Stomach (tissue), 9 donors: Measurements from ENCODE around the gene ARL5C. TPM values are rescaled to one million over a fixed set of nuclear protein-coding genes. Genes with fewer than 3 reads are reported as not detected.
A peak's percentile ranks its signal among the peaks of the same experiment; 100 is the strongest.
"Not testable (repeated sequence)": the region's sequence is repeated elsewhere in the genome, so short reads cannot be mapped to it uniquely, and the experiment has no call there.

Experiments
- DNase-seq, 2 donors: peaks; one replicate each; pipeline versions ENCODE4 v3.0.0 to v3.0.0-alpha.2; 2013 to 2019
- H3K27ac ChIP-seq, 5 donors: fragments of 200-600 bp in 4 of 5; sonication (generic) in 4 of 5; one replicate each; pipeline ENCODE4 v1.5.1; 2013 to 2019; ENCODE audit warnings: mild to moderate bottlenecking in 1 of 5, moderate library complexity in 1 of 5
- H3K27me3 ChIP-seq, 3 donors: fragments of 200-600 bp; sonication (generic); one replicate each; pipeline ENCODE4 v1.5.1; 2017 to 2019; ENCODE audit warnings: mixed run types in 1 of 3
- H3K36me3 ChIP-seq, 4 donors: fragments of 200-600 bp; sonication (generic); 1 replicate in 3 of 4; 2 replicates in 1 of 4; pipeline ENCODE4 v1.5.1; 2016 to 2019
- H3K4me1 ChIP-seq, 4 donors: fragments of 200-600 bp; sonication (generic); one replicate each; pipeline ENCODE4 v1.5.1; 2016 to 2019
- H3K4me3 ChIP-seq, 4 donors: fragments of 200-600 bp; sonication (generic) in 3 of 4; one replicate each; pipeline ENCODE4 v1.5.1; 2016 to 2019; ENCODE audit warnings: mild to moderate bottlenecking in 1 of 4
- H3K9me3 ChIP-seq, 4 donors: fragments of 200-600 bp; sonication (generic); one replicate each; pipeline ENCODE4 v1.5.1; 2016 to 2019
- EP300 ChIP-seq: sonication (generic); formaldehyde crosslinking; IDR thresholded peaks from one replicate; pipeline ENCODE4 v1.6.1; 2017; ENCODE audit warnings: antibody characterized with exemption
- POLR2A ChIP-seq, 4 donors: fragments of 450-650 bp; IDR thresholded peaks; one replicate each; pipeline ENCODE4 v1.6.1; 2016; ENCODE audit warnings: antibody characterized with exemption in 4 of 4, control low read depth in 2 of 4, mild to moderate bottlenecking in 1 of 4, moderate library complexity in 1 of 4
- POLR2AphosphoS5 ChIP-seq, 3 donors: sonication (generic); formaldehyde crosslinking; IDR thresholded peaks; one replicate each; pipeline ENCODE4 v1.6.1; 2016; ENCODE audit warnings: antibody characterized with exemption in 3 of 3
- WGBS, 5 donors: extraction: QIAGEN DNeasy Blood & Tissue Kit in 3 of 5; methylation state at CpG; one replicate each; pipeline versions ENCODE4 v1.1.5 to v1.1.7; 2013 to 2018; 5-methylcytosine and 5-hydroxymethylcytosine counted together
- intact Hi-C: fragments of 100-400 bp; cut with DNase I; formaldehyde crosslinking; loops from one replicate; pipeline ENCODE4 v1.15.1; 2023; ENCODE audit warnings: low total_unique reads
- polyA plus RNA-seq, 3 donors: library from polyadenylated mRNA; stranded (reverse); fragments of 200-250 nt; gene quantifications; one replicate each; pipeline ENCODE4 v1.2.3, GENCODE V29; 2013
- total RNA-seq, 5 donors: library from RNA; depleted of rRNA; stranded (reverse); fragments of >200 nt; gene quantifications; one replicate each; pipeline versions ENCODE4 v1.1.0 to v1.2.3, GENCODE V29; 2014 to 2016
- TF ChIP-seq, protein P1 (sequence below), 7 experiments: fragments of 450-650 bp in 4 of 7; fragments of 200-600 bp in 3 of 7; sonication (generic) in 3 of 7; IDR thresholded peaks; one replicate each; pipeline ENCODE4 v1.5.1; 2016 to 2019; ENCODE audit warnings: antibody characterized with exemption in 7 of 7, control low read depth in 2 of 7, mild to moderate bottlenecking in 1 of 7
- donor health status: healthy with polysubstance abuse.
- donor health status: Bipolar disorder and iron deficiency.
- donor health status: healthy.

The ARL5C gene
- total and polyA plus RNA-seq, 8 donors, result not detected

DNA sequence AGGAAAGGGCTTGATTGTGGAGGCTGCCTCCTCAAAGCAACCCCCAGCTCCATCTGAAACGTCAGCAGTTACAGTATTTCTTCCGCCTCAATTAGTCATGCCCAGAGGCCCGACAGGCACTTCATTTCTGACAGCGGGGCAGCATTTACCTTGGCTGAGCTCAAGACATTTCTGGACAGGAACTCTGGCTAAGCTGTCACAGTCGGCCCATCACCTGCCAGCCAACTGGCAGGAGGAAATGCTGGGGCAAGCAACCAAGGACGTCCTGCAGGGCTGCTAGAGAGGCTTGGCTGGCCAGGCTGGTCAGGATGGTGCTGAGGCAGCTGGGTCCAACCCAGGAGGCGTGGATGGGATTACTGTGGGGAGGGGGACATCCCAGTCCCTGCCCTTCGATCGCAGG, 42.3 kb downstream of the ARL5C start:
- no peak overlapping the region for H3K27ac ChIP-seq
- H3K9me3 ChIP-seq, result no peaks in the 10 kb centered on the region
- no peaks in the 10 kb centered on the region for H3K27me3 ChIP-seq
- no peak overlapping the region for H3K4me3 ChIP-seq
- H3K36me3 ChIP-seq, result no peaks in the 10 kb centered on the region
- TF ChIP-seq POLR2A (IDR thresholded peaks at IDR 0.05) (no peak), EP300 (no peak), POLR2AphosphoS5 (IDR thresholded peaks at IDR 0.05) (no peak)
- TF ChIP-seq, protein P1, sequence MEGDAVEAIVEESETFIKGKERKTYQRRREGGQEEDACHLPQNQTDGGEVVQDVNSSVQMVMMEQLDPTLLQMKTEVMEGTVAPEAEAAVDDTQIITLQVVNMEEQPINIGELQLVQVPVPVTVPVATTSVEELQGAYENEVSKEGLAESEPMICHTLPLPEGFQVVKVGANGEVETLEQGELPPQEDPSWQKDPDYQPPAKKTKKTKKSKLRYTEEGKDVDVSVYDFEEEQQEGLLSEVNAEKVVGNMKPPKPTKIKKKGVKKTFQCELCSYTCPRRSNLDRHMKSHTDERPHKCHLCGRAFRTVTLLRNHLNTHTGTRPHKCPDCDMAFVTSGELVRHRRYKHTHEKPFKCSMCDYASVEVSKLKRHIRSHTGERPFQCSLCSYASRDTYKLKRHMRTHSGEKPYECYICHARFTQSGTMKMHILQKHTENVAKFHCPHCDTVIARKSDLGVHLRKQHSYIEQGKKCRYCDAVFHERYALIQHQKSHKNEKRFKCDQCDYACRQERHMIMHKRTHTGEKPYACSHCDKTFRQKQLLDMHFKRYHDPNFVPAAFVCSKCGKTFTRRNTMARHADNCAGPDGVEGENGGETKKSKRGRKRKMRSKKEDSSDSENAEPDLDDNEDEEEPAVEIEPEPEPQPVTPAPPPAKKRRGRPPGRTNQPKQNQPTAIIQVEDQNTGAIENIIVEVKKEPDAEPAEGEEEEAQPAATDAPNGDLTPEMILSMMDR (IDR thresholded peaks at IDR 0.05), result no peak
- DNase-seq, result no peak
- H3K4me1 ChIP-seq, result no peaks in the 10 kb centered on the region
- intact Hi-C loops, result no loop called here
- WGBS, 5 donors, result 77 to 83% (median 79%) methylated on average over 8 to 9 of the region's 9 CpGs

DNA sequence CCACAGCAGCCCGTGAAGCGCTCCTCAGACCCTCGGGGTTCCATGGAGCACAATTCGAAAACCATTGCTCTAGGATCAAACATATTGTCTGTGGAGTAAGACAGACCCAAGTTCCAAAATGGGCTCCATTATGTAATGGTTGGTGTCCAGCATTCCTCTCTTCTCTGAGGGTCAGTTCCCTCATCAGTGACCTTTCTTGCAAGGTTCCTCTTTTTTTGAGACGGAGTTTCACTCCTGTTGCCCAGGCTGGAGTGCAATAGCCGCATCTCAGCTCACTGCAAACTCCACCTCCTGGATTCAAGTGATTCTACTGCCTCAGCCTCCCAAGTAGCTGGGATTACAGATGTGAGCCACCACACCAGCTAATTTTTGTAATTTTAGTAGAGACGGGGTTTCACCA, 43.0 kb downstream of the ARL5C start:
- Histone ChIP-seq H3K36me3 (no peaks in the 10 kb centered on the region), H3K9me3 (no peaks in the 10 kb centered on the region), H3K27ac (no peak overlapping the region), H3K27me3 (no peaks in the 10 kb centered on the region), H3K4me1 (no peaks in the 10 kb centered on the region), H3K4me3 (no peak overlapping the region)
- WGBS, 5 donors, result 80 to 94% (median 89%) methylated on average over 7 of the region's 7 CpGs
- DNase-seq, result no peak
- TF ChIP-seq POLR2AphosphoS5 (IDR thresholded peaks at IDR 0.05), result no peak
- intact Hi-C loops, result no loop called here

DNA sequence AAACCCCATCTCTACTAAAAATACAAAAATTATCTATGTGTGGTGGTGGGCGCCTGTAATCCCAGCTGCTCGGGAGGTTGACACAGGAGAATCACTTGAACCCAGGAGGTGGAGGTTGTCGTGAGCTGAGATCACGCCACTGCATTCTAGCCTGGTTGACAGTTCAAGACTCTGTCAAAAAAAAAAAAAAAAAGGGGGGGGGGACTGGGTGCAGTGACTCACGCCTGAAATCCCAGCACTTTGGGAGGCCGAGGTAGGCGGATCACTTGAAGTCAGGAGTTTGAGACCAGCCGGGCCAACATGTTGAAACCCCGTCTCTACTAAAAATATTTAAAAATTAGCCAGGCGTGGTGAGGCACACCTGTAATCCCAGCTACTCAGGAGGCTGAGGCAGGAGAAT, 44.0 kb downstream of the ARL5C start:
- H3K4me1 ChIP-seq, H3K27me3 ChIP-seq, H3K27ac ChIP-seq, H3K9me3 ChIP-seq, DNase-seq, intact Hi-C loops, H3K36me3 ChIP-seq, H3K4me3 ChIP-seq: not testable (repeated sequence)
- WGBS, 5 donors, result 87 to 95% (median 91%) methylated on average over 9 to 10 of the region's 10 CpGs

DNA sequence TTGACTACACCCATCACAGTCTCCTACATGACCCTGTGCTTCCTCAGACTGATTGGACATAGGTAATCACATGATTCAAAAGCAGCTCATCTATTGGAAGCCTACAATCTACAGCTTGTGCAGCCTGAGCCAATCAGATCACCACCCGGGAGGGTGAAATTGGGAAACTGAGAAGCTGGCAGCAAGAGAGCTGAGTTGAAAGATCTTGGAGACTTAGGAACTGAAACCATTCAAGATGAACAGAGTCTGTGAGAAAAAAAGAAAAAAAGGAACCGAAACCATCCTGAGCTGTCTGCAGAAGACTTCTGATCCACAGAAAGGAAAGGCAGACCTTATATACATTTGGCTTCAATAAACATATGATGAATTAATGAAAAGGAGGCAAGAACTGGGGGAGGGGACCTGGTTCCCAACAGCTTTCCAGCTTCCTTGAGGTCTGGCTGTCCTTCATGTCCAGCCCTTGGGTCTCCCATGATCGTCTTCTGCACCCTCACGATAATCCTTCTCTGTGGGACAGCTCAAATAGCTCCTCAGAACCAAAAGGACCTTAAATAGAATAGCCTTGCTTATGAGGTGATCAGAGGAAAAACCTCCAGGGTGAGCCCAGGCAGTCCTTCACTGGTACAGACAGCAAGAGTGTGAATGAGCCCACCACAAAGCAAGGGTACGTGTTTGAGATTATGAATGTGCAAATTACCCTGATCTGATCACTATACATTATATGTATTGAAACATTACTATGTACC, 47.1 kb downstream of the ARL5C start:
- intact Hi-C loops, result no loop called here
- DNase-seq, result no peak
- H3K9me3 ChIP-seq, result no peaks in the 10 kb centered on the region
- no peaks in the 10 kb centered on the region for H3K27me3 ChIP-seq
- no peak overlapping the region for H3K27ac ChIP-seq
- 85 to 91% (median 88%) methylated on average over 5 of the region's 5 CpGs for WGBS, 5 donors
- TF ChIP-seq EP300 (no peak), POLR2A (IDR thresholded peaks at IDR 0.05) (no peak), POLR2AphosphoS5 (IDR thresholded peaks at IDR 0.05) (no peak)
- TF ChIP-seq, protein P1 (IDR thresholded peaks at IDR 0.05), result no peak
- H3K36me3 ChIP-seq, result no peaks in the 10 kb centered on the region
- peaks cover 0 to 10% (median 3%) of the 10 kb centered on the region in 4 donors for H3K4me1 ChIP-seq
- no peak overlapping the region for H3K4me3 ChIP-seq

DNA sequence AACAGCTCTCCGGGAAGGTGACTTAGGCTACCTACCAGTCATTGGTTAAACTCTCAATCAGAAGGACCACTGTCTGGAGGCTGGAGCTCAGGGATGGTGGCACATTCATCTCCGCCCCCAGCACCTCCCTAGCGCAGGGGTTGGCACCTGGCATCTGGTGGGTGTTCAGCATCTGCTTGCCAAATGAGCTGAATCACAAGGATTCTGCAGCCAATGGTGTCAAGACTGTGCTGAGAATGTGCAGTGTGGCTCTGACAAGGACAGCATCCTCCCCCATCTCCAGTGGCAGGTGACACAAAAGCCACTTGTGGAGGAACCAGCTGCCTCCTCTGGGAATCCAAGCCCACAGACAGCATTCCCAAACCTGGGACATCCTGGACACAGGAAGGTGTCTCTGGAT, 49.7 kb downstream of the ARL5C start:
- Histone ChIP-seq H3K27ac (no peak overlapping the region), H3K9me3 (no peaks in the 10 kb centered on the region), H3K4me3 (no peak overlapping the region), H3K27me3 (no peaks in the 10 kb centered on the region), H3K36me3 (no peaks in the 10 kb centered on the region), H3K4me1 (peaks cover 0 to 10% (median 3%) of the 10 kb centered on the region in 4 donors)
- no peak for TF ChIP-seq EP300
- no peak for TF ChIP-seq POLR2A (IDR thresholded peaks at IDR 0.05)
- WGBS, 5 donors, result 65 to 100% (median 76%) methylated on average over 3 of the region's 3 CpGs
- intact Hi-C loops, result no loop called here
- DNase-seq, result no peak

DNA sequence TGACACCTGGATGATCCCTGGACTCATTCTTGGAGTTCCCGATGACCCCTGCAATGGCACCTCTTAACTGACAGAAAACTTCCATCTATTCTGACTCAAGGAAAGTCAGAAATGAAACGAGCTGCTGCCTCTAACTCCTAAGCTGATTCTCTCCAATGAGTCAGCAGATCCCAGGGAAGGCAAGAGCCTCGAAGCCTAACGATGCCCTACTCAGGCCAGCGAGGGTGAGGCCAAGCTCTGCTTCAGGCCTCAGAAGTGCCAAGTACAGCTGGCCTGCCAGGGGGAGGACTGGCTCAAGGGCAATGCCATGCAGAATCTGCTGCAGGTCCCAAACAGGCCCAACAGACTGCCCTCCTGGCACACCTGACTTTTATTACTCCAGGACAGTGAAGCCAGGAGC, 50.8 kb downstream of the ARL5C start:
- Histone ChIP-seq H3K36me3 (no peaks in the 10 kb centered on the region), H3K4me3 (no peak overlapping the region), H3K27ac (peak overlapping the region in 2 of 5 donors; percentile 13 to 51), H3K27me3 (no peaks in the 10 kb centered on the region), H3K4me1 (peaks cover 7 to 20% (median 11%) of the 10 kb centered on the region in 4 donors), H3K9me3 (no peaks in the 10 kb centered on the region)
- TF ChIP-seq, protein P1 (IDR thresholded peaks at IDR 0.05), result no peak
- TF ChIP-seq EP300 (no peak), POLR2A (IDR thresholded peaks at IDR 0.05) (no peak), POLR2AphosphoS5 (IDR thresholded peaks at IDR 0.05) (no peak)
- no peak for DNase-seq
- 47 to 63% (median 57%) methylated on average over 5 of the region's 5 CpGs for WGBS, 5 donors
- intact Hi-C loops, result no loop called here
